ENCODE measurements around the gene LUZP1.

The LUZP1 gene

DNA sequence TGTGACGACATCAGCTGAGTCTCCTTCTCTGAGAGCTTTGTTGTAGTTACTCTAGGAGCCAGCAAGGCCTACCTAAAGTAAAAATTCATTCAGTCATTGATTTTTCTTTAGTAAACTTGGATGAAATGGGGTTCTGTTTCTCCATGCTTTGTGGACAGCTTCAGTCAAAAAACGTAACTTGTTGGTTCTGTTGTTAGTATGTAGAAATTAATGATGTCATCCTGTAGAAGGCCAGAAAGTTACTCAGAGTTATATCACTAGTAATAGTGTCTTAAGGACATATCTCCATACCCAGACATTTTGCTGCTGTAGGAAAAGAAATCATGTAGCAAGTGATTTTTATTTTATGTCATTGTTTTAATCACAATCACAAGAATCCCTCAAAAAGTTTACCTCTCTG lies 106.4 kb downstream of the LUZP1 start:
- no peak overlapping the region for H3K4me3 ChIP-seq (ENCODE audit: low read depth, low read length)
- TF ChIP-seq, protein P1, sequence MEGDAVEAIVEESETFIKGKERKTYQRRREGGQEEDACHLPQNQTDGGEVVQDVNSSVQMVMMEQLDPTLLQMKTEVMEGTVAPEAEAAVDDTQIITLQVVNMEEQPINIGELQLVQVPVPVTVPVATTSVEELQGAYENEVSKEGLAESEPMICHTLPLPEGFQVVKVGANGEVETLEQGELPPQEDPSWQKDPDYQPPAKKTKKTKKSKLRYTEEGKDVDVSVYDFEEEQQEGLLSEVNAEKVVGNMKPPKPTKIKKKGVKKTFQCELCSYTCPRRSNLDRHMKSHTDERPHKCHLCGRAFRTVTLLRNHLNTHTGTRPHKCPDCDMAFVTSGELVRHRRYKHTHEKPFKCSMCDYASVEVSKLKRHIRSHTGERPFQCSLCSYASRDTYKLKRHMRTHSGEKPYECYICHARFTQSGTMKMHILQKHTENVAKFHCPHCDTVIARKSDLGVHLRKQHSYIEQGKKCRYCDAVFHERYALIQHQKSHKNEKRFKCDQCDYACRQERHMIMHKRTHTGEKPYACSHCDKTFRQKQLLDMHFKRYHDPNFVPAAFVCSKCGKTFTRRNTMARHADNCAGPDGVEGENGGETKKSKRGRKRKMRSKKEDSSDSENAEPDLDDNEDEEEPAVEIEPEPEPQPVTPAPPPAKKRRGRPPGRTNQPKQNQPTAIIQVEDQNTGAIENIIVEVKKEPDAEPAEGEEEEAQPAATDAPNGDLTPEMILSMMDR (IDR thresholded peaks at IDR 0.05; ENCODE audit: low read depth, low read length) = no peak

DNA sequence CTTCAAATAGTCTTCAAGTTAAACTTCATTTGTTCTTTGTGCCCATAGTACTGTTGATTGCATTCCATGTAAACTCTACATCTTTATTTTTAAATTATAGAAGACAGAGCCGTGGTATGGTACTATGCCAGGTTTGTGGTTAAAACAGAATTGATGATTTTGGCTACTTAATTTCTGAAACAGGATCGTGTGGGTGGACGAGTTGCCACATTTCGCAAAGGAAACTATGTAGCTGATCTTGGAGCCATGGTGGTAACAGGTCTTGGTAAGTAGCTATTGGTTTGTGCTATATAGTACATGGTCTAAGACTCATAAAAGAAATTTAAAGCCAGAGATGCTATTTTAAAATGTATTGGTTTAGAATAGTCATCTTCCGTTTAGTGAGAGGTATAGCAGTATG lies 111.4 kb downstream of the LUZP1 start:
- TF ChIP-seq, protein P1 (IDR thresholded peaks at IDR 0.05; ENCODE audit: low read depth, low read length) = no peak
- H3K4me3 ChIP-seq (ENCODE audit: low read depth, low read length) = no peak overlapping the region

DNA sequence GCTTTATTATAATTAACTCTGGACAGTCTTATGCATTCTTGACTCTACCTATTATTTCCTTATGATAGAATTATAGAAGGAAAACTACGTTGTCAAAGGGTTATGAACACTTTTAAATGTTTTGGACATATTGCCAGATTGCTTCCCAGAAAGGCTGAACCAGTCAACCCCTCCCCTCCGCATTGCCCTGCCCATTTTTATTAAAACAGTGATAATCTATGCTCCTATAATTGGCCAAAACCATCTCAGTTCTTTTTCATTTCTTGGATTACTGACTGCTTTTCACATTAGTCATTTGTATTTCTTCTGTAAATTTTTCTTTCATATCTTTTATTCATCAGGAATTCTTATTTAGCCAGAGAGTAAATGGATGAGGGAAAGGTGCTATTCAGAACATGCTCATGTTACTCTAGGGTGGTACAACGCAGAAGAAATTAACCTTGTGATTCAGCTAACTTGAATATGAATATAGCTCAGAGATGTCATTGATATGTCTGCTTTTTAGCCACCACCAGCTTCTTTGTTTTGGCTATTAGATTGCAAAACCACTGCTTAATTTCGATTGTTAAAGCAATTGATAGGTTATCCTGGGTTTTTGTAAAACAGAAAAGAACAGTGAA lies 117.3 kb downstream of the LUZP1 start:
- TF ChIP-seq, protein P1 (IDR thresholded peaks at IDR 0.05; ENCODE audit: low read depth, low read length) = no peak
- no peak overlapping the region for H3K4me3 ChIP-seq (ENCODE audit: low read depth, low read length)

DNA sequence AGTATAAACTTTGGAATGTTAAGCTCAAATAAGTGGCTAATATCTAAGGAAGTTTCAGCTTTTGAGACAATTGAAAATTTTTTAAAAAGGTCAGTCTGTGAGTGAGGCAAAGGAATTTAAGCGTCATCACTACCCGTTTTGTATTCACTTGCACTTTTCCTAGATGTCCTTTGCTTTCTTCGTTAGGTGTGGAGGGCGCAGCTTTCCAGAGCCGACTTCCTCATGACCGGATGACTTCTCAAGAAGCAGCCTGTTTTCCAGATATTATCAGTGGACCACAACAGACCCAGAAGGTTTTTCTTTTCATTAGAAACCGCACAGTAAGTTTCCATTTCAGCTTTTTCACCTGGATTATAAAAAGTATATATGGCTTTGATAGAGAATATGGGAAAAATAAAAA lies 118.5 kb downstream of the LUZP1 start:
- H3K4me3 ChIP-seq (ENCODE audit: low read depth, low read length) = no peak overlapping the region
- TF ChIP-seq, protein P1 (IDR thresholded peaks at IDR 0.05; ENCODE audit: low read depth, low read length) = no peak

DNA sequence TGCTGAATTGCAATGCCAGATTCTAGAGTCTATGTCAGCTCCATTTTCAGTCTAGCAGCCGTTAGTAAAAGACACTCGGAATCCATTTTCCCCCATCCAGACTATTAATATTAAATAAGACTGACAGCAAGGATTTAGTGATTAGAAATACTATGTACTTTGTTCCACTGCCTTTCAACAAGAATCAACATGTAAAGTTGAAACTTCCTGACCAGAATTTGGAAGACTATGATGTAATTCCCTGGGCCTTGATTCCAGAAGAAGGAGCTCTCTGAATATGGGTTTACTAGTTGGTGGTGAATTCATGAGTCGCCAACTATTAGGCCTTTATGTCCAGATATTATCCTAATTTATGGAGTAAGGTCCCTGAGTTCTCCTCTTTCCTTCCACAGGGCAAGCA lies 124.6 kb downstream of the LUZP1 start:
- TF ChIP-seq, protein P1 (IDR thresholded peaks at IDR 0.05; ENCODE audit: low read depth, low read length) = no peak
- H3K4me3 ChIP-seq (ENCODE audit: low read depth, low read length) = no peak overlapping the region

DNA sequence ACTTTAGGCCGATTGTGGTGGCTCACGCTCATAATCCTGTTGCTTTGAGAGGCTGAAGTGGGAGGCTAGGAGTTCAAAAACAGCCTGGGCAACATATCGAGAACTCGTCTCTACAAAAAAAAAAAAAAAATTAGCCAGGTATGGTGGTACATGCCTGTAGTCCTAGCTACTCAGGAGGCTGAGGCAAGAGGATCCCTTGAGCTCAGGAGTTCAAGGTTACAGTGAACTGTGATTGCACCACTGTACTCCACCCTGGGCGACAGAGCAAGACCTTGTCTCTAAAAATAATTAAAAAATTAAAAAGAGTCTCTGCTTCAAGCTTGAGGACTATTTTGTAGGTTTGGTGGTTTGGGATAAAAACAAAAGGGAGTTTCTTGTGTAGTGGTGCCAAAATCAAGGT lies 128.1 kb downstream of the LUZP1 start:
- TF ChIP-seq, protein P1 (IDR thresholded peaks at IDR 0.05; ENCODE audit: low read depth, low read length) = no peak
- no peak overlapping the region for H3K4me3 ChIP-seq (ENCODE audit: low read depth, low read length)

DNA sequence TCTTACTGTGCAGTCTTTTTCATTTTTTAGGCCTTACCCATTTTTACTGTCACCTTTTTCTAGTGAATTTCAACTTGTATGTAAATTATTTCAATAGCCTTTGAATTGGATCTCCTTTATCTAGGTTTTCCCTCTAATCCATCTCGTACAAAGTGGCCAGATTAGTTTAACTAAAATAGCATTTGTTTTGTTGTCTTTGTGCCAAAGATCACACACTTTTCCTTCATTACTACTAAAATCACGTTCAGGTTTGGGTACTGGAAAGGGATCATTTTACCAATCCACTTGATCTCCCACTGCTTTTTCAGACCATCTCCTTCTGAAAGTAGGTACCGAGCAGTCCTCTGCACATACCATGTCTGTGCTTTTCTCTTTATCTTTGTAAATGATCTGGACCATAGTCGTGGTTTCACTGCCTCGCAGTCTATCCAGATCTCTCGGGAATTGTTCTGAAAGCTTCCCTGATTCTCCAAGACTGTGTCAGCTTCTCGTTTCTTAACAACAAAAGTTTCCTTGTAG lies 129.3 kb downstream of the LUZP1 start:
- H3K4me3 ChIP-seq (ENCODE audit: low read depth, low read length) = no peak overlapping the region
- TF ChIP-seq, protein P1 (IDR thresholded peaks at IDR 0.05; ENCODE audit: low read depth, low read length) = no peak

Data from WI38 (cell line).